ENCODE results near the gene TSPAN3. TPM values are rescaled to one million over a fixed set of nuclear protein-coding genes. Genes with fewer than 3 reads are reported as not detected.

TSPAN3 gene
- 100 to 1,000 TPM; 391 to 515 (median 455) TPM for polyA plus RNA-seq (ENCODE audit: insufficient read length in 4 of 4)

- DNase-seq (ENCODE audit: low read depth in 4 of 4, low spot score in 2 of 4) = peak in 3 of 4 donors; percentile 84 to 88 (median 87)
These were observed at the start of gene TSPAN3 for GRCh38 chr15:77070495-77071304. TSPAN3 (minus strand) TSS chr15:77071109; CDS start chr15:77070954, 155 bp downstream.

DNA sequence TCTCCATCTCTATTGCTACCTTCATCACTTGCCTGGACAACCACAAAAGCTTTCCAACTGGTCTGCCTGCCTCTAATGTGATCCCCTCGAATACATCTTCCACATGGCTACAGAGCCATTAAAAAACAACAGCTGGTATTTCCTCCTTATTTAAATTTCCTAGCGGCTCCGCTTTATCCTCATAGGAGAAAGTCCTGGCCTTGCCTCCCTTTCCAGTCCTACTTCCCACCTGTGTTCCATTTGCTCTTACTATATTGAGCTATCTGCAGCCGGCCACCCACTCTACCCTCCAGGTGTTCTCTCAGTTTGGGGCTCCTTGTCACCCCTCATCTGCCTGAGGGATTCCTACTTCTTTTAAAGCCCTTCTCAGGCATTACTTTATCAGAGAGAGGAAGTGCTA lies 49.7 kb upstream of the TSPAN3 start:
- DNase-seq (ENCODE audit: low read depth in 4 of 4, low spot score in 2 of 4) = no peak

DNA sequence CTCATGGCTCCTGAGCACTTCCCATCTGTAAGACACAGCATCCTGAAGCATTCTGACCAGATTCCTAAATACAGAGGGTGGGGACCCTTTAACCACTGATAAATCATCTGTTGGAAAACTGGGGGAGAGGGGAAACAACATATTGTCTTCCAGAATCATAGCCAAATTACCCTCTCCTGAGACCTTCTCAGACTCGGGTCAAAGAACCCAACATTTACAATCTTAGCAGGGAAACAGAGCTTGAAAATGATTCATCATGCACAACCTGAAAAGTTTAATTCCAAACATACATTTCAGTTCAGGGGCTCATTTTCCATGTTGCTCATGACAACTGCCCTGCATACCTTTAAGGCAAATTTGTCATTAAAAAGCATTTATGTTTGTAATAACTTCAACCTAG lies 48.5 kb upstream of the TSPAN3 start:
- DNase-seq (ENCODE audit: low read depth in 4 of 4, low spot score in 2 of 4) = no peak

- peak in 2 of 4 donors; percentile 36 to 76 for DNase-seq (ENCODE audit: low read depth in 4 of 4, low spot score in 2 of 4)
These were observed 48.0 kb upstream of the TSPAN3 start for GRCh38 chr15:77118882-77119321.

DNA sequence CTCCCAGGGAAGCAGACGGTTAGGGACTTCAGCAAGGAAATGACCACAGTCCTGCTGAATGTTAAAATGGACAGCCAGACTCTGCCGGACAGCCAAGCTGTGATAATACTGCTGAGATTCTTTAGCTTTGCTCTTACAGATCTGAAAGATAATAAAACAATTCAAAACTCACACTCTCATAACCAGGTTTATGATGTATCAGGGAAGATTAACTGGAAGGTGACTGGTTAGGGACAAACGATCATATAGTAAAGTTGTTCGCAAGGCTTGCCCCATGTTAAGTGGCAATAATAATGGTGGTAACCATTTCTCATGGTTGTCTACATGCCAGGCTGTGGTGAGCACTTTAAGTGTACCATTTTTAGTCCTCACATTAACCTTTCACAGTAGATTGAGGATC lies 44.3 kb upstream of the TSPAN3 start:
- no peak for DNase-seq (ENCODE audit: low read depth in 4 of 4, low spot score in 2 of 4)

DNA sequence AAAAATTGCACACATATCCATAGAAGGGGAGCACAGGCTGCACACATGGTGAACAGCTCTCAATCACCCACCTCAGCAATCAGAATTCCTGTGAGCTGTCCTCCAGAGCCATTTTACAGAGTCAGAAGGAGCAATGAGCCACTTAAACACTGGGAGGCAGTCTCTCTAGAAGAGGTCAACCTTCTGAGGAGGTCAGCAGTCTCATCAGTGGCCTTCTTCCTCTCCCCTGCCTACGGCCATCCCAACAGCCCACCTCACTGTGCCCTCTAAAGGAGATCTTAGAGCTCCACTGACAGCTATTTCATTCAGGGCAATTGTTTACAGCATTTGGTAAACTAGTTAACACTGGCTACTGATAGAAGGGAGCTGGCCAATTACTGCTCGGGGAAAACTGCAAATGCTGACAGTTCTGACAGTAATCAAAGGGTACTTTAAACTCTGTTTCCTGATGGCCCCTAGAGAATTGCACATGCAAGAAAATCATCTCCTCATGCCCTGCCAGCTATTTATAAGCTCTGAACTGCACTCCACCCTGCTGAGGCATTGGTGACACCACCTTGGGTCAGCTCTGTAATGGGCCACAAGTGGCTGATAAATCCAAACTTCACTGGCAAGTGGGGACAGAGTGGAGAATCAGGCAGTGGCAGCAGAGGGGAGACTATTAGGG lies 42.1 kb upstream of the TSPAN3 start:
- DNase-seq (ENCODE audit: low read depth in 4 of 4, low spot score in 2 of 4) = no peak

GRCh38 chr15:77111789-77112188 lies 40.9 kb upstream of the TSPAN3 start:
- no peak for DNase-seq (ENCODE audit: low read depth in 4 of 4, low spot score in 2 of 4)

- DNase-seq (ENCODE audit: low read depth in 4 of 4, low spot score in 2 of 4) = peak in 3 of 4 donors; percentile 42 to 63 (median 43)
These were observed 36.8 kb upstream of the TSPAN3 start for GRCh38 chr15:77107531-77108355.

- no peak for DNase-seq (ENCODE audit: low read depth in 4 of 4, low spot score in 2 of 4)
These were observed 36.2 kb upstream of the TSPAN3 start for GRCh38 chr15:77107068-77107467.

DNA sequence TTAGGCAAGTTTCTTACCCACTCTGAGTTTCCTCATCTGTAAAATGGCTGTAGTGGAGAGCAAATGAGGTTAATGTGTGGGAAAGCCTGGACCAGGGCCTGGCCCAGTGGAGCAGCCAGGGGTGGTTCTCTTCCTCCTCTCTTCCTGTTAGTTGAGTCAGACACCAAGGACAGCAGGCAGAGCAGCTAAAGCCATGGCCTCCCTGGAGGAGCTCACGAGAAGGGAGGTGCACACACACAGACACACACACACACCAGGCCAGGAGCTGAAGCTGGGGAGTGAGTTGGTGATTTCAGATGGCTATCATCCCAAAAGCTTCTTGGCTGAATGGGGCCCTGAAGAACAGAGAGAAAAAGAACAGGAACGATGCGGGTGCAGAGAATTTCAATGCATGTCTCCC lies 33.2 kb upstream of the TSPAN3 start:
- no peak for DNase-seq (ENCODE audit: low read depth in 4 of 4, low spot score in 2 of 4)

GRCh38 chr15:77099741-77100463 lies 29.0 kb upstream of the TSPAN3 start:
- no peak for DNase-seq (ENCODE audit: low read depth in 4 of 4, low spot score in 2 of 4)

DNA sequence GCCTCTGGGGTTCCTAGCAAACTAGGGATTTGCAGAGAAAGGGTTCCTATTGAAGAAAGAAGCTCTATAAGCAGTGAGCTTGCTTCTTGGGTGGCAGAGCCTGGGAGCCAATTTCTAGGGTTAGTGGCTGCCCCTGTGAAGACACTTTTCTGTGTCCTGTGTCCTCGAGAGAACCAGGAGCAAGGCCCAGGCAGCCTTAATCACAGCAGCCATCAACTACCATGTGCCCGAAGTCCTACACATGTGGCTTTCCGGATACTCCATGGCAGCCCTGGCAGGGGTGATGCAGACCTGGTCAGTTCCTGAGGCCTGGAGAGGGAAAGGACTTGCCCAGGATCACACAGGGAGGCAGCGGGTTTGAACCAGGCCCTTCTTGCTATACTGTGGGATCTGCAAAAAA lies 27.7 kb upstream of the TSPAN3 start:
- no peak for DNase-seq (ENCODE audit: low read depth in 4 of 4, low spot score in 2 of 4)

GRCh38 chr15:77097921-77098320 lies 27.0 kb upstream of the TSPAN3 start:
- no peak for DNase-seq (ENCODE audit: low read depth in 4 of 4, low spot score in 2 of 4)

GRCh38 chr15:77097248-77097721 lies 26.4 kb upstream of the TSPAN3 start:
- no peak for DNase-seq (ENCODE audit: low read depth in 4 of 4, low spot score in 2 of 4)

DNA sequence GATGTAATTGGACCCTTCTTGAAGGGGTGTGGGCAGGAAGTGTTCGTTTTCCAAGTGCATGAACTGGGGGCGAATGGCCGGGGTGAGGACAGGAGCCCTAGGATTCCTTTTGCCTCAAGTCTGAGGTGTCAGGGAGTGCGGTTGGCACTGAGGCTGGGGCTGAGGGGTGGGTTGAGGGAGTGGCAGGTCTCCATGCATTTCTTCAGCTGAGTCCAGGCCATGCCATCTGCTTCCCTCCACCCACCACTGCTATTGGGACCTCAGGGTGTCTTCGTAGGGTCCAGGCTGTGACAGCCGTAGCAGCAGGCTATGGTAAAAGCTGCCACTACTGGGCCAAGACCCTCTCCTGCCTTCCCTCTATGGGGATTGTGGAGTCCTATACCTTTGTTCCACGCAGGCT lies 25.6 kb upstream of the TSPAN3 start:
- DNase-seq (ENCODE audit: low read depth in 4 of 4, low spot score in 2 of 4) = no peak

DNA sequence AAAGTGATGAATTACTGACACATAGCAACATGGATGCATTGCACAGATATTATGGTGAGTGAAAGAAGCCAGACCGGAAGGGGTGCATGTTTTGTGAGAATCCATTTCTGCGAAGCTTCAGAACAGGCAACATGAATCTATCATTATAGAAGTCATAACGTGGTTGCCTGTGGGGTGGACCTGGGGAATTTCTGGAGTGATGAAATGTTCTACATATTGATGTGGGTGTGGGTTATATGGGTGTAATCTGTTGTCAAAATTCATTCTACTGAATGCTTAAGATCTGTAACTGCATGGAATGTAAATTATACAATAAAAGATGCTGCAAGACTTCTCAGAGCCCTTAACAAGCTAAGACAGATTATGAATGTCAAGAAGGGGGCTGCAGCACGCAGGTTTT lies 25.2 kb upstream of the TSPAN3 start:
- no peak for DNase-seq (ENCODE audit: low read depth in 4 of 4, low spot score in 2 of 4)

DNA sequence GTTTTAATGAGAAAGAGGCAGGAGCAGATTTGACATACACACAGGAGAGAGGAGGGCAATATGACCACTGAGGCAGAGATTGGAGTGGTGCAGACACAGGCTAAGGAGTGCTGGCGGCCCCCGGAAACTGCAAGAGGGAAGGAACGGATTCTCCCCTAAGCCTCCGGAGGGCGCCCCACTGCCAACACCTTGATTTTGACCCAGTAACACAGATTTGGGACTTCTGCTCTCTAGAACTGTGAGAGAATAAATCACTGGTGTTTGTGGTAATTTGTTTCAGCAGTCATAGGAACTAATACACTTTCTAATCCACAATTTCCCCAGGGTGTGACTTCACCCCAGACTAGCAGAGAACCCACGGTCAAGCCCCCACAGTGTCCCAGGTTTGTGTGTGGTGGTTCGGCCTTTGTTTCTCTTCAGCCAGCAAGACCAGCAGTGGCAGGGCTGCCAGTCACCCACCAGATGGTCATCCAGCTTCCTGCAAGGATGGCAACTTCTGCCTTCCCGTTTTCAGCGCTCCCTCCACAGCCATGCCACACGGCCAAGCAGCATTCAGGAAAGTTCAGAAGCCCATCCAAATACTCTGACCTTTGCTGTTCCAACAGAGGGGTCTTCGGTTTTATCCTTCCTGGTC lies 23.6 kb upstream of the TSPAN3 start:
- no peak for DNase-seq (ENCODE audit: low read depth in 4 of 4, low spot score in 2 of 4)

- no peak for DNase-seq (ENCODE audit: low read depth in 4 of 4, low spot score in 2 of 4)
These were observed 22.5 kb upstream of the TSPAN3 start for GRCh38 chr15:77093436-77093835.

DNA sequence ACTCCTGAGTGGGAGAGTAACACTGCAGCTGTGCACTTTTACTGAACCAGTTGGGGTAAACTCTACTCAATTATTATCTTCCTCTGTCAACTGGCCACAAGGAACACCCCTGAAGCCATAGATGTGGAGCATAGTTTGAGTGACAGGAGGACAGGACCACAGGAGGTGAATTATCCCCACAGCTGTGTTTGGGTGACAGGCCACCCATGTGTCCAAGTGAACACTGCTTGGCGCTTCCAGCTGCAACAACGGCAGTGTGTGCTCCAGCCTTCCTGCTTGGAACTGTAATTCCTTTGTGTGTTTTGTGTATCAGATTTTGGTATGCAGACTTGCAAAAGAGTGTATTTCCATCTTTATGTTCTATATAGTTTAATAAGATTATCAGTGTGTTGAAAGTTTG lies 20.2 kb upstream of the TSPAN3 start:
- DNase-seq (ENCODE audit: low read depth in 4 of 4, low spot score in 2 of 4) = no peak

DNA sequence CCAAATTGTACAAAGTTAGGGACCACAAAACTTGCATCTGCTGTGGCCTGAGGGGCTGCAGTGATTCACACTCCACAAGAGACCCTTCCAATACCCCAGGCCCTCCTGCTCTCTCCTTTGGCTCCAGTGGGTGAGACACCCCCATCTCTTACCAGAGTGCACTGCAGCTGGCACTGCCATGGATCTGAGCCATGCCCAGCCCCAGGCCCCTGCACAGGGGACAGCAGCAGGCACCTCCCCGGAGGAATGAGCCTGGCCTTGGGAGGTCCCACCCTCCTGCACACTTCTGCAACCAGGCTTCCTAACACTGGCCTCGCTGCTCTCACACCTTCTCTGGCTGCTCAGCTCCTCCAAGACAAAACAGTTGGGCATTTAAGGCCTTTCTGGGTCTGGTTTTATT lies 16.3 kb upstream of the TSPAN3 start:
- DNase-seq (ENCODE audit: low read depth in 4 of 4, low spot score in 2 of 4) = no peak
